RWPE1 (cell line): ENCODE measurements around the gene TYW1.
A peak's percentile ranks its signal among the peaks of the same experiment; 100 is the strongest.
"Not testable (repeated sequence)": the region's sequence is repeated elsewhere in the genome, so short reads cannot be mapped to it uniquely, and the experiment has no call there.

Experiments
- CTCF ChIA-PET: fragments of 350-600 bp; sonication (Branson Sonifier 250); formaldehyde crosslinking; extraction: SDS; loops from one replicate; lab custom pipeline; 2021; lab: Yijun Ruan, JAX
- POLR2A ChIA-PET: fragments of 400-600 bp; formaldehyde crosslinking; extraction: SDS; loops from one replicate; lab custom pipeline; 2020; ENCODE audit warnings: antibody characterized with exemption; ENCODE audit not compliant: low non-redundant PET; lab: Yijun Ruan, JAX
- DNase-seq: peaks from one replicate; pipeline ENCODE4 v3.0.0; 2012; ENCODE audit warnings: low spot score
- H3K27ac ChIP-seq: fragments of 450-650 bp; 2 replicates; pipeline ENCODE4 v1.5.1; 2017
- TF ChIP-seq, protein P1 (sequence below): fragments of 450-650 bp; conservative IDR thresholded peaks from 2 replicates; pipeline ENCODE4 v1.5.1; 2017; ENCODE audit warnings: low read depth, mild to moderate bottlenecking

Gene TYW1

GRCh38 chr7:67105377-67105776 is 108.7 kb downstream of the TYW1 start:
- CTCF ChIA-PET: no interaction called here
- POLR2A ChIA-PET: no interaction called here
- no peak for DNase-seq
- TF ChIP-seq, protein P1, sequence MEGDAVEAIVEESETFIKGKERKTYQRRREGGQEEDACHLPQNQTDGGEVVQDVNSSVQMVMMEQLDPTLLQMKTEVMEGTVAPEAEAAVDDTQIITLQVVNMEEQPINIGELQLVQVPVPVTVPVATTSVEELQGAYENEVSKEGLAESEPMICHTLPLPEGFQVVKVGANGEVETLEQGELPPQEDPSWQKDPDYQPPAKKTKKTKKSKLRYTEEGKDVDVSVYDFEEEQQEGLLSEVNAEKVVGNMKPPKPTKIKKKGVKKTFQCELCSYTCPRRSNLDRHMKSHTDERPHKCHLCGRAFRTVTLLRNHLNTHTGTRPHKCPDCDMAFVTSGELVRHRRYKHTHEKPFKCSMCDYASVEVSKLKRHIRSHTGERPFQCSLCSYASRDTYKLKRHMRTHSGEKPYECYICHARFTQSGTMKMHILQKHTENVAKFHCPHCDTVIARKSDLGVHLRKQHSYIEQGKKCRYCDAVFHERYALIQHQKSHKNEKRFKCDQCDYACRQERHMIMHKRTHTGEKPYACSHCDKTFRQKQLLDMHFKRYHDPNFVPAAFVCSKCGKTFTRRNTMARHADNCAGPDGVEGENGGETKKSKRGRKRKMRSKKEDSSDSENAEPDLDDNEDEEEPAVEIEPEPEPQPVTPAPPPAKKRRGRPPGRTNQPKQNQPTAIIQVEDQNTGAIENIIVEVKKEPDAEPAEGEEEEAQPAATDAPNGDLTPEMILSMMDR: no peak
- H3K27ac ChIP-seq: no peak overlapping the region

- CTCF ChIA-PET, DNase-seq, POLR2A ChIA-PET, H3K27ac ChIP-seq: not testable (repeated sequence)
Observed at GRCh38 chr7:67106255-67106654, 109.6 kb downstream of the TYW1 start.

- H3K27ac ChIP-seq, CTCF ChIA-PET, POLR2A ChIA-PET, DNase-seq: not testable (repeated sequence)
Observed at GRCh38 chr7:67111342-67111741, 114.7 kb downstream of the TYW1 start.

GRCh38 chr7:67114483-67115246 is 118.0 kb downstream of the TYW1 start:
- POLR2A ChIA-PET, H3K27ac ChIP-seq, CTCF ChIA-PET, DNase-seq: not testable (repeated sequence)

DNA sequence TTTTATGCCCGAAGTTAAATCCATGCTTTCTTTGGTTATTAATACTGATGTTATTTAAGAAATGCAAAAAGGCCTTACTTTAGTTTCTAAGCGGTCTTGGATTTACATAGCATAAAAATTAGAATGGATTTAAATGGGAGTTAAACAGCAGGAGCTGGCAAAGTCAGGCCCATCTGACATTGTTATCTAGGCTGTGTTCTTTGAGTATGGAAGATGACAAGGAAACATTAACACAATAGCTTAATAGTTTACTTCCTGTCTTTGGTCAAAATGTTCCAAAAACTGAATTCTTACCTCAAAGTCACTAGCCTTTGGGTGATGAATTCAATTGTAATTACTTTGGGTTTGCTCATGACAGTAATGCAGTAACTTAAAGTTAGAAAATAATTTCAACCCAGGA is 123.9 kb downstream of the TYW1 start:
- POLR2A ChIA-PET, DNase-seq, H3K27ac ChIP-seq, CTCF ChIA-PET: not testable (repeated sequence)

GRCh38 chr7:67128257-67128656 is 131.6 kb downstream of the TYW1 start:
- H3K27ac ChIP-seq, CTCF ChIA-PET, DNase-seq, POLR2A ChIA-PET: not testable (repeated sequence)

- CTCF ChIA-PET, DNase-seq, H3K27ac ChIP-seq: not testable (repeated sequence)
- POLR2A ChIA-PET: interaction anchor here (0.6 kb wide), 1 partner anchor 172 kb away, joined by 3 read pairs; no protein-coding TSS in a partner anchor
Observed at GRCh38 chr7:67130766-67131165, 134.1 kb downstream of the TYW1 start.

DNA sequence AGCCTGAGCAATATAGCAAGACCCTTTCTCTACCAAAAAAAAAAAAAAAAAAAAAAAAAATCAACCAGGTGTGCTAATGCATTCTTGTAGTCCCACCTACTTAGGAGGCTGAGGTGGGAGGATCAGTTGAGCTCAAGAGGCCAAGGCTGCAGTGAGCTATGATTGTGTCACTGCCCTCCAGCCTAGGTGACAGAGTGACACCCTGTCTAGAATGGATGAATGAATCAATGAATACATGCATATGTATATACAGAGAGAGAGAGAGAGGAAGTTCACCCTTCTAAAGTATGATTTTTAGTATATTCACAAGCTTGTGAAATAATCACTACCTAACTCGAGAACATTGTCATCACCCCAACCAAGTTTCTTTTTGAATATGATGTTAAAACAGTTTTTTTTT is 138.3 kb downstream of the TYW1 start:
- DNase-seq, POLR2A ChIA-PET, CTCF ChIA-PET: not testable (repeated sequence)
- peak overlapping the region; percentile 72; the same call in 1 of the 2 replicates for H3K27ac ChIP-seq

GRCh38 chr7:67135617-67136486 is 139.2 kb downstream of the TYW1 start:
- CTCF ChIA-PET: interaction anchor here (0.6 kb wide), 1 partner anchor 11 kb away, joined by 5 read pairs; no protein-coding TSS in a partner anchor
- peak overlapping the region; percentile 72 for H3K27ac ChIP-seq
- DNase-seq, POLR2A ChIA-PET: not testable (repeated sequence)

DNA sequence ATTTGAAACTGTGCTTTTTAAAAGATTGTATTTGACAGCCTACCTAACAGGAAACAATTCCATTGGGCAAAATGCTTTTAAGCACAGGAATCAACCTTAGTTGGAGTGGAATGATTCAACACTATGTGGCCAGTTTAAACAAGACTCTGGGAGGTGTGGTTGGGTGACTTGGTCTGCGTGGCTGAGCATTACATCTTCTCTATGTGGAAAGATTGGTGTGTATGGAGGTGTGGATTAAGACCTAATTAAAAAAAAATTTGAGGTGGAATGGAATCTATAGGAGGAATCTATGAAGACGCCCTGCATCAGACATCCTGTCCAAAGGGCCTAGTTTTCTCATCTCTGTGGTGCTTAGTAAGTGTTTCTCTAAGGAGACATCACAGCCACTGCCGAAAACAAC is 140.9 kb downstream of the TYW1 start:
- POLR2A ChIA-PET: not testable (repeated sequence)
- peak; percentile 39 for DNase-seq
- CTCF ChIA-PET: interaction anchor here (0.5 kb wide), 1 partner anchor 245 kb away, joined by 4 read pairs; no protein-coding TSS in a partner anchor
- H3K27ac ChIP-seq: peak overlapping the region; percentile 86

GRCh38 chr7:67139876-67140275 is 143.2 kb downstream of the TYW1 start:
- CTCF ChIA-PET: interaction anchor here (0.6 kb wide), 1 partner anchor 272 kb away, joined by 3 read pairs; no protein-coding TSS in a partner anchor
- POLR2A ChIA-PET, H3K27ac ChIP-seq, DNase-seq: not testable (repeated sequence)

DNA sequence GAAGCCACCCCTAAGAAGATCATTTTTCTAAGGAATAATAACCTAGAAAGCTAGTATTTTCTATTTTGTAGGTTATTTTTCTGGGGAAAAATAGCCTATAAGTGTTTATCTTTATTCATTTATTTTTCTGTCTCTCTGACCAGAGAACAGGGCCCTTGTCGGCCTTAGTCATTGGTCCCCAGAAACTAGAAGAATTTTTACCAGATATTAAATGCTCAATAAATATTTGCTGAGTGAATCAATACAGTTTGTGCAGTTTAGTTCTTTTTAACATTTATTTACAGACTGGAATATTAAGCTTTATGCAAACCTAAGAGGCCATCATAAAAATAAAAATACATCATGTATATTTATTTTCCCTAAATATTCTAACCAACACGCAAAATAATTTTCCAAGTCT is 144.4 kb downstream of the TYW1 start:
- CTCF ChIA-PET, DNase-seq, POLR2A ChIA-PET, H3K27ac ChIP-seq: not testable (repeated sequence)

GRCh38 chr7:67143091-67143786 is 146.6 kb downstream of the TYW1 start:
- H3K27ac ChIP-seq, CTCF ChIA-PET, DNase-seq, POLR2A ChIA-PET: not testable (repeated sequence)

DNA sequence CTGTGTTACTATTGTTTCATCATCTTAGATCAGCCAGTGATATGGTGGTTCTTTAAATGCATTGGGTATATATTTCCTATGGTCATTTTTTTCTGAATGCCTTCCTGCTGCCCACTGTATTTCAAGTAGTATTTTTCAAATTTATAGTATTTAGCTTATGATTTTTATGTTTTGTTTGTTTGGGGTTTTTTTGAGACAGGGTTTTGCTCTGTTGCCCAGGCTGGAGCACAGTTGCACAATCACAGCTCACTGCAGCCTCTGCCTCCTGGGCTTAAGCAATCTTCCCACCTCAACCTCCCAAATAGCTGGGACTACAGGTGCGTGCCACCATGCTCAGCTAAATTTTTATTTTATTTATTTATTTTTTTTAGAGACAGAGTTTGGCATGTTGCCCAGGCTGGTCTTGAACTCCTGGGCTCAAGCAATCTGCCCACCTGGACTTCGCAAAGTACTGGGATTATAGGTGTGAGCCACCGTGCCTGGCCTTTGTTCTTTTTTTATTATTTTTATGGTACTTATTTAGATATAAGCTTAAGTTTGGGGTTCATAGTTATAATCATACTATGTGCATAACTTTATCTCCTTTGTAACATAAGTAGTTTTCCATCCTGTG is 149.1 kb downstream of the TYW1 start:
- H3K27ac ChIP-seq, POLR2A ChIA-PET, DNase-seq, CTCF ChIA-PET: not testable (repeated sequence)

DNA sequence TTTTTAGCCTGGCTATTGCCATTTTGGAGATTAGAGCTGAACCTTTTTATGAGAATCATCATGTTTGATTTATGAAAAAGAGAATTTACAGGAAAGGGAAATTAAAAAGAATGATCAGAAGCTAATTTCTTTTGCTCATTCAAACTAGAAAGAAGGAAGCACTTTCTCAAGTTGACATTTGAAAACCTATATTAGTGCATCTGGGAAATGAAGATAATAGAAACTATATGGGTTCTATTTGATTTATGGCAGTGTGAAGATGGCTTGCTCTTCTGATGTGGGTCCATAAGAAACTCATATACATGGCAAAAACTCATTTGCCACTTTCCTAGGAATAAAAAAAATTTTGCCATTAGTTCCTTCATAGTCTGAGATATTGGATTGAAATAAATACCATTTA is 152.5 kb downstream of the TYW1 start:
- CTCF ChIA-PET: not testable (repeated sequence)

More for the DNA sequence above, 152.5 kb downstream of the TYW1 start:
- POLR2A ChIA-PET, H3K27ac ChIP-seq, DNase-seq: not testable (repeated sequence)
